T-helper 2 cell treated with Interferon-gamma antibody and Interleukin-4, amounts not matched to agents 5 μg/mL and 100 μg/mL, for 36 hours (primary cell): Measurements from ENCODE around the gene XPOT.
"Not testable (repeated sequence)": the region's sequence is repeated elsewhere in the genome, so short reads cannot be mapped to it uniquely, and the experiment has no call there.

ENCODE experiments used
- DNase-seq: peaks from one replicate; pipeline ENCODE4 v3.0.0; 2021; ENCODE audit warnings: low spot score
- H3K27ac Mint-ChIP-seq: one replicate; pipeline ENCODE4 v1.8.0; 2021; ENCODE audit warnings: mild to moderate bottlenecking, mixed read lengths
- H3K27me3 Mint-ChIP-seq: one replicate; pipeline ENCODE4 v1.8.0; 2021; ENCODE audit warnings: low read depth, mixed read lengths
- H3K36me3 Mint-ChIP-seq: one replicate; pipeline ENCODE4 v1.8.0; 2021; ENCODE audit warnings: low read depth, mixed read lengths
- H3K4me1 Mint-ChIP-seq: one replicate; pipeline ENCODE4 v1.8.0; 2021; ENCODE audit warnings: low read depth, mixed read lengths
- H3K4me3 Mint-ChIP-seq: one replicate; pipeline ENCODE4 v1.8.0; 2022; ENCODE audit warnings: mild to moderate bottlenecking, moderate library complexity, mixed read lengths
- H3K9me3 Mint-ChIP-seq: one replicate; pipeline ENCODE4 v1.8.0; 2021; ENCODE audit warnings: mixed read lengths

The XPOT gene

DNA sequence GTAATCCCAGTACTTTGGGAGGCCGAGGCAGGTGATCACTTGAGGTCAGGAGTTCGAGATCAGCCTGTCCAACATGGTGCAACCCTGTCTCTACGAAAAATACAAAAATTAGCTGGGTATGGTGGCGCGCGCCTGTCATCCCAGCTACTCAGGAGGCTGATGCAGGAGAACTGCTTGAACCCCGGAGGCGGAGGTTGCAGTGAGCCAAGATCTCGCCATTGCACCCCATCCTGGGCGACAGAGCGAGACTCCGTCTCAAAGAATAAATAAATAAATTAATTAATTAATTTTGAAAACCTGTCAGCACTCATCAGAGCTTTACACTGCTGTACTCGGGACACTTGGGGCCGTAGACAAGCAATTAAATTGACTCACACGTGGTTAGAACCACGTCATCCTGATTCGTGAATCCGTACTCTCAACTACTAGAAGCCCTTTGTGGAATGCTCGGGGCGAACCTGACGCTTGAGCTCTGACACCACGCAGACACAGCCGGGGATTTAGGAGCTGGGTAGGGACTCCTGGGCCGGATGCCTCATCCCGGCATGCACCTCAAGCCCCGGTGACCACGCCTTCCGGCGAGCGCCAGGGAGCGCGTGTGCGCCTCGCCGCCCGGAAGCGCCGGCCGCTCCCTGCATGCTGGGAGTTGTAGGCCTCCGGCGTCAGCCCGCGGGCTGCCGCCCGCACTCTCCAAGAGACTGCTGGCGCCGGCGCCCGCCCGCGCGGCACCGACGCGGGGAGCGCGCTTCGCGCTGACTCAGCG lies at the start of gene XPOT:
Gene XPOT (plus strand): TSS at position 686 of the 763 bp plus-strand sequence. CDS start 5,644 bp downstream, outside the sequence.
- H3K27ac Mint-ChIP-seq, result peak within 1 kb of the TSS; percentile 98
- H3K4me3 Mint-ChIP-seq, result peak within 1 kb of the TSS; percentile 97

GRCh38 chr12:64356209-64356608 lies 48.0 kb upstream of the XPOT start:
- H3K27me3 Mint-ChIP-seq, H3K4me1 Mint-ChIP-seq, H3K27ac Mint-ChIP-seq, H3K4me3 Mint-ChIP-seq, H3K9me3 Mint-ChIP-seq, DNase-seq, H3K36me3 Mint-ChIP-seq: not testable (repeated sequence)

More for the DNA sequence above, at the start of gene XPOT:
- peaks cover 7% of the 10 kb centered on the region for H3K36me3 Mint-ChIP-seq
- no peaks in the 10 kb centered on the region for H3K27me3 Mint-ChIP-seq
- peaks cover 26% of the 10 kb centered on the region for H3K4me1 Mint-ChIP-seq
- H3K9me3 Mint-ChIP-seq, result no peaks in the 10 kb centered on the region
- DNase-seq, result peak; percentile 96

- not testable (repeated sequence) for H3K4me3 Mint-ChIP-seq
Measured at GRCh38 chr12:64361173-64361572, 43.0 kb upstream of the XPOT start.

GRCh38 chr12:64362721-64363305 lies 41.4 kb upstream of the XPOT start:
- Mint-ChIP-seq H3K4me3 (no peak overlapping the region), H3K36me3 (no peaks in the 10 kb centered on the region), H3K27me3 (no peaks in the 10 kb centered on the region), H3K9me3 (no peaks in the 10 kb centered on the region), H3K27ac (no peak overlapping the region), H3K4me1 (no peaks in the 10 kb centered on the region)
- DNase-seq, result no peak

More at GRCh38 chr12:64361173-64361572, 43.0 kb upstream of the XPOT start:
- H3K36me3 Mint-ChIP-seq, H3K27ac Mint-ChIP-seq, H3K4me1 Mint-ChIP-seq, H3K9me3 Mint-ChIP-seq, H3K27me3 Mint-ChIP-seq, DNase-seq: not testable (repeated sequence)

- H3K4me3 Mint-ChIP-seq, result no peak overlapping the region
- DNase-seq, result no peak
- peaks cover 19% of the 10 kb centered on the region for H3K9me3 Mint-ChIP-seq
- peaks cover 8% of the 10 kb centered on the region for H3K36me3 Mint-ChIP-seq
- no peak overlapping the region for H3K27ac Mint-ChIP-seq
- H3K4me1 Mint-ChIP-seq, result peaks cover 27% of the 10 kb centered on the region
- H3K27me3 Mint-ChIP-seq, result no peaks in the 10 kb centered on the region
Measured at GRCh38 chr12:64383675-64384074, 20.5 kb upstream of the XPOT start.

GRCh38 chr12:64385019-64385418 lies 19.2 kb upstream of the XPOT start:
- peak overlapping the region; percentile 30 for H3K4me3 Mint-ChIP-seq
- H3K9me3 Mint-ChIP-seq, result peaks cover 18% of the 10 kb centered on the region
- H3K27me3 Mint-ChIP-seq, result peaks cover 8% of the 10 kb centered on the region
- H3K4me1 Mint-ChIP-seq, result peaks cover 27% of the 10 kb centered on the region
- H3K27ac Mint-ChIP-seq, result peak overlapping the region; percentile 79
- peaks cover 8% of the 10 kb centered on the region for H3K36me3 Mint-ChIP-seq
- no peak for DNase-seq

DNA sequence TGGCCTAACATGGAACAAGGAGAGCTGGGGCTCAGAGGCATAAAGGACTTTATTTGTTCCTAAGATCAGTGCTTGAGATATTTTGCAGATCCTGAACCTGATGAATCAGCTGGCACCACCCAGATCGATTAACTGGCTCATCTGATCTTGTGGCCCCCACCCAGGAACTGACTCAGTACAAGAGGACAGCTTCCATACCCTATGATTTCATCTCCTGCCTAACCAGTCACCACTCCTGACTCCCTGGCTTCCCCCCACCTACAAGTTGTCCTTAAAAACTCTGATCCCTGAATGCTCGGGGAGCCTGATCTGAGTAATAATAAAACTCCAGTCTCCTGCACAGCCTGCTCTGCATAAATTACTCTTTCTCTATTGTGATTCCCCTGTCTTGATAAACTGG lies 18.7 kb upstream of the XPOT start:
- DNase-seq, result peak; percentile 76
- Mint-ChIP-seq H3K4me3 (peak overlapping the region; percentile 30), H3K4me1 (peaks cover 27% of the 10 kb centered on the region), H3K9me3 (peaks cover 14% of the 10 kb centered on the region), H3K36me3 (peaks cover 8% of the 10 kb centered on the region), H3K27ac (peak overlapping the region; percentile 79), H3K27me3 (peaks cover 8% of the 10 kb centered on the region)

DNA sequence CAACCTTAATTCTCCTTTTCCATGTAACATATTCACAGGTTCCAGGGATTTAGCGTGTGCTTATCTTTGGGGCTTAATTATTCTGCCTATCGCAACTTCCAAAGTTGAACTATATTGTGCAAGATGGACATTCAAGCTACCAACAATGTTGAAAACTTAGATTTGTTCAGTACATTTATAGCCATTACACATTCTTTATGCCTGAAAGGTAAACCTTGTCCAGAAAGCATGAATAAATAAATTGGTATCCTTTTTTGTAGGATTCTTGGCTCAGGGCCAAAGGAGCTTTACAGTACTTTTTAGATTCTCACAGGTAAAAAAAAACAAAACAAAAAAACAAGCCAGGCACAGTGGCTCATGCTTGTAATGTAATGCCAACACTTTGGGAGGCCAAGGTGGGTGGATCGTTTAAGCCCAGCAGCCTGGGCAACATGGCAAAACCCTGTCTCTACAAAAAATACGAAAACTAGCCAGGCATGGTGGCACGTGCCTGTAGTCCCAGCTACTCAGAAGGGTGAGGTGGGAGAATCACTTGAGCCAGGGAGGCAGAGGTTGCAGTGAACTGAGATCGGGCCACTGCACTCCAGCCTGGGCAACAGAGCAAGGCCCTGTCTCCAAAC lies 16.9 kb upstream of the XPOT start:
- H3K4me1 Mint-ChIP-seq, result peaks cover 32% of the 10 kb centered on the region
- H3K27me3 Mint-ChIP-seq, result peaks cover 19% of the 10 kb centered on the region
- no peaks in the 10 kb centered on the region for H3K9me3 Mint-ChIP-seq
- no peak for DNase-seq
- H3K27ac Mint-ChIP-seq, result no peak overlapping the region
- peaks cover 2% of the 10 kb centered on the region for H3K36me3 Mint-ChIP-seq
- no peak overlapping the region for H3K4me3 Mint-ChIP-seq

DNA sequence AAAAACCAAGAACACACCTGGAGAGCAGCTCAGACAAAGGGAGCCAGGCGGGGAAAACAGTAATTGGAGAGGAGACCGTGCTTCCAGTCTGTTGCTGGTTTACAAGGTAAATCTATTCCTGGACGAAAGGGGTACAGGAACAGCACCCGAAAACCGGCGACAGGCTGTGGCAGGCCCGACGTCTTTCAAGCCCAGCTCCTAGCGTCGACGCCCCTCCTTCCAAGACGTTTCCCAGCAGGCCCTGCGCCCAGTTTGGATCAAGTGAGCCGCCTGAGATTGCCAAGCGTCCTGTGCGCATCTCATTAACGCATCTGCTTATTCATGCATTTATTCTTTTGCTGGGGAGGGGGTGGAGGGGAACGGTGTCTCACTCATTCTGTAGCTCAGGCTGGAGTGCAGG lies 15.0 kb upstream of the XPOT start:
- Mint-ChIP-seq H3K36me3 (peaks cover 2% of the 10 kb centered on the region), H3K27me3 (peaks cover 19% of the 10 kb centered on the region), H3K4me1 (peaks cover 27% of the 10 kb centered on the region), H3K9me3 (no peaks in the 10 kb centered on the region), H3K4me3 (no peak overlapping the region), H3K27ac (no peak overlapping the region)
- DNase-seq, result no peak

DNA sequence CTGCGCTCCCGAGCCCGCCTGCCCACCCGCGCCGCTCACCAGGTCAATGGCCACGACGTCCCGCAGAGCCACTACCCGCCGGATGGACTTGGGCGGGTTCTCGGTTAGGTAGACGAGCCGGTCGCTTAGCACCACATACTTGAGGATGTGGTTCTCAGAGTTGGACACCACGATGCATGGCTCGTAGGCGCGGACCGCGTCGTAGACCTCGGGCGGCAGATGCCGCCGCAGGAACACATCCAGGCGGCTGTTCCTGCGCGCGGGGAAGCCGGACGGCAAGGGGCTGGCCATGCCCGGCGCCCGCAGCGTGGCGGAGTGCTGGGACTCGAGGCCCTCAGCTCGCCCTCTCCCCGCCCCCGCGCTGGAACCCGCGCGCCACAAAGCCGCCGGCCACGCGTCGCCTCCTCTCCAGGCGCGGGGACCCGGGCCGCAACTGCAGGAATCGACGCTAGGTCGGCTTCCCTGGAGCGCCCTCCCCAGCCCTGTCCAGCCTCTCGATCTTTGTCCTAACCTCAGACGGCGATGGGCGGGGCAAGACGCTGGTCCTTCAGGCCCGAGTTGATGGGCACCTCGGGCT lies 13.8 kb upstream of the XPOT start, which contains the start of gene C12orf56:
Gene C12orf56 (minus strand): TSS at position 484 of the 577 bp plus-strand sequence. CDS start 193 bp downstream, at position 291.
- peaks cover 15% of the 10 kb centered on the region for H3K4me1 Mint-ChIP-seq
- no peak for DNase-seq
- H3K4me3 Mint-ChIP-seq, result peak within 1 kb of the TSS; percentile 83
- peaks cover 2% of the 10 kb centered on the region for H3K36me3 Mint-ChIP-seq
- peaks cover 19% of the 10 kb centered on the region for H3K27me3 Mint-ChIP-seq
- no peak within 1 kb of the TSS for H3K27ac Mint-ChIP-seq
- H3K9me3 Mint-ChIP-seq, result no peaks in the 10 kb centered on the region

- Mint-ChIP-seq H3K4me1 (peaks cover 6% of the 10 kb centered on the region), H3K4me3 (no peak overlapping the region), H3K27ac (no peak overlapping the region), H3K9me3 (no peaks in the 10 kb centered on the region), H3K27me3 (peaks cover 19% of the 10 kb centered on the region), H3K36me3 (peaks cover under 1% of the 10 kb centered on the region)
- DNase-seq, result no peak
Measured at GRCh38 chr12:64392221-64392620, 12.0 kb upstream of the XPOT start.

DNA sequence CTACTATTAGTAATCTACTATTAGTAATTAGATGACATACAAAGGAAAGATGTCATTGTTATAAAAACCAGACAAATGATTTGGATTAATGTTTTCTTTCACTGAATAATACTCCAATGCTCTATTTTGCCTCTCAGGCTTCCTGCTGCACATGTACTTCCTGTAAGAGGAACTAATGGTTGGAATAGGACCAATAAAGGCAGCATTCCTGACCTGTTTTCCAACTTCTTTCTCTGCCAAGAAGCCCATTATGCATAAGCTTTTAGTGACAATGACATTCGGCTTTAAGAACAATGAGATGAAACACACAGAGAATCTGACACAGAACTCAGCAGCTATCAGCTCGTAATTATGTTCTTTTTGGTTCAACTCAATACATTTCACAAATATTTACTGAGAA lies 8.5 kb upstream of the XPOT start:
- H3K27me3 Mint-ChIP-seq, result peaks cover 10% of the 10 kb centered on the region
- DNase-seq, result no peak
- no peaks in the 10 kb centered on the region for H3K9me3 Mint-ChIP-seq
- peaks cover 7% of the 10 kb centered on the region for H3K4me1 Mint-ChIP-seq
- no peak overlapping the region for H3K4me3 Mint-ChIP-seq
- no peaks in the 10 kb centered on the region for H3K36me3 Mint-ChIP-seq
- no peak overlapping the region for H3K27ac Mint-ChIP-seq

DNA sequence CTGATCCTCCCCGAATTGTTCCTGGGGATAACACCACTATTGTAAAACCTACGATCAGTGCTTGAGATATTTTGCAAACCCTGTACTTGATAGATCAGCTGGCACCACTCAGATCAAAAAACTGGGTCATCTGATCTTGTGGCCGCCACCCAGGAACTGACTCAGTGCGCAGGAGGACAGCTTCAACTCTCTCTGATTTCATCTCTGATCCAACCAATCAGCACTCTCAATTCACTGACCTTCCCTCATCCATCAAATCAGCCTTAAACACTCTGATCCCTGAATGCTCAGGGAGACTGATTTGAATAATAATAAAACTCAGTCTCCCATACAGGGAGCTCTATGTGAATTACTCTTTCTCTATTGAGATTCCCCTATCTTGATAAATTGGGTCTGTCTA lies 4.2 kb upstream of the XPOT start:
- no peaks in the 10 kb centered on the region for H3K9me3 Mint-ChIP-seq
- DNase-seq, result no peak
- no peaks in the 10 kb centered on the region for H3K27me3 Mint-ChIP-seq
- peaks cover 2% of the 10 kb centered on the region for H3K36me3 Mint-ChIP-seq
- no peak overlapping the region for H3K27ac Mint-ChIP-seq
- no peak overlapping the region for H3K4me3 Mint-ChIP-seq
- H3K4me1 Mint-ChIP-seq, result peaks cover 6% of the 10 kb centered on the region

- DNase-seq, result no peak
- peaks cover 7% of the 10 kb centered on the region for H3K36me3 Mint-ChIP-seq
- H3K9me3 Mint-ChIP-seq, result no peaks in the 10 kb centered on the region
- no peak overlapping the region for H3K27ac Mint-ChIP-seq
- no peaks in the 10 kb centered on the region for H3K27me3 Mint-ChIP-seq
- peaks cover 15% of the 10 kb centered on the region for H3K4me1 Mint-ChIP-seq
- no peak overlapping the region for H3K4me3 Mint-ChIP-seq
Measured at GRCh38 chr12:64402181-64402580, 2.0 kb upstream of the XPOT start.
